Measurements from ENCODE around the gene LRRC4B. TPM values are rescaled to one million over a fixed set of nuclear protein-coding genes. Genes with fewer than 3 reads are reported as not detected.

Gene LRRC4B
- polyA plus RNA-seq, 1 donor (not counting 4 experiments of a cell fraction or from before 2014, with no cell fraction given), result not detected

- H3K9me1 ChIP-seq (ENCODE audit: control insufficient read depth, extremely low read depth, insufficient read depth, low read length), result no peaks in the 10 kb centered on the region
- no peak overlapping the region for H3K4me3 ChIP-seq (ENCODE audit: control insufficient read depth in 2 of 3, extremely low read depth in 1 of 3, insufficient read depth in 2 of 3, low read depth in 1 of 3, low read length in 3 of 3)
- no peaks in the 10 kb centered on the region for H4K20me1 ChIP-seq (ENCODE audit: control insufficient read depth, extremely low read depth, insufficient read depth, low read length)
- no peak overlapping the region for H3K9ac ChIP-seq (ENCODE audit: control insufficient read depth, extremely low read depth, insufficient read depth, low read length)
- no peaks in the 10 kb centered on the region for H3K4me1 ChIP-seq (ENCODE audit: control insufficient read depth, extremely low read depth, insufficient read depth, low read length)
- H3K9me3 ChIP-seq (ENCODE audit: control insufficient read depth, low read depth, low read length), result no peaks in the 10 kb centered on the region
- H2AFZ ChIP-seq (ENCODE audit: control insufficient read depth, low read length), result no peak overlapping the region
- TF ChIP-seq CTCF (optimal IDR thresholded peaks at IDR 0.05 in 1 of 3, IDR thresholded peaks at IDR 0.05 in 1 of 3, conservative IDR thresholded peaks at IDR 0.05 in 1 of 3; ENCODE audit: extremely low read depth in 1 of 3, insufficient read depth in 2 of 3, low read length in 3 of 3) (no peak), EZH2 (IDR thresholded peaks at IDR 0.05; ENCODE audit: low read length) (no peak)
- no peak for FAIRE-seq
- no peak overlapping the region for H3K4me2 ChIP-seq (ENCODE audit: control insufficient read depth, extremely low read depth, insufficient read depth, low read depth, low read length)
- H3K36me3 ChIP-seq (ENCODE audit: control insufficient read depth in 2 of 2, extremely low read depth in 1 of 2, insufficient read depth in 2 of 2, low read length in 2 of 2), result no peaks in the 10 kb centered on the region
- no peak for DNase-seq (ENCODE audit: low read depth, low spot score)
- no peaks in the 10 kb centered on the region for H3K79me2 ChIP-seq (ENCODE audit: control insufficient read depth, insufficient read depth, low read length)
- peaks cover 51% of the 10 kb centered on the region for H3K27me3 ChIP-seq (ENCODE audit: control insufficient read depth, extremely low read depth, insufficient read depth, low read length)
- dilution Hi-C loops (cut with MboI; ENCODE audit: extremely low pct_ligation_motif_present, low sequenced_read_pairs), result no loop called here
- H3K27ac ChIP-seq (ENCODE audit: control insufficient read depth, insufficient read depth, low read length), result no peak overlapping the region
Measured at GRCh38 chr19:50490411-50490811, 77.8 kb downstream of the LRRC4B start.

GRCh38 chr19:50489461-50490011 lies 78.7 kb downstream of the LRRC4B start:
- H3K36me3 ChIP-seq (ENCODE audit: control insufficient read depth in 2 of 2, extremely low read depth in 1 of 2, insufficient read depth in 2 of 2, low read length in 2 of 2), result peaks cover 0 to 1% of the 10 kb centered on the region in 2 experiments
- no peak overlapping the region for H3K4me2 ChIP-seq (ENCODE audit: control insufficient read depth, extremely low read depth, insufficient read depth, low read depth, low read length)
- no peak for DNase-seq (ENCODE audit: low read depth, low spot score)
- H3K9ac ChIP-seq (ENCODE audit: control insufficient read depth, extremely low read depth, insufficient read depth, low read length), result no peak overlapping the region
- H3K9me1 ChIP-seq (ENCODE audit: control insufficient read depth, extremely low read depth, insufficient read depth, low read length), result no peaks in the 10 kb centered on the region
- no peaks in the 10 kb centered on the region for H3K79me2 ChIP-seq (ENCODE audit: control insufficient read depth, insufficient read depth, low read length)
- no peak overlapping the region for H3K27ac ChIP-seq (ENCODE audit: control insufficient read depth, insufficient read depth, low read length)
- H4K20me1 ChIP-seq (ENCODE audit: control insufficient read depth, extremely low read depth, insufficient read depth, low read length), result no peaks in the 10 kb centered on the region
- H3K4me3 ChIP-seq (ENCODE audit: control insufficient read depth in 2 of 3, extremely low read depth in 1 of 3, insufficient read depth in 2 of 3, low read depth in 1 of 3, low read length in 3 of 3), result no peak overlapping the region
- no peak for FAIRE-seq
- no peak overlapping the region for H2AFZ ChIP-seq (ENCODE audit: control insufficient read depth, low read length)
- H3K27me3 ChIP-seq (ENCODE audit: control insufficient read depth, extremely low read depth, insufficient read depth, low read length), result peaks cover 51% of the 10 kb centered on the region
- H3K9me3 ChIP-seq (ENCODE audit: control insufficient read depth, low read depth, low read length), result no peaks in the 10 kb centered on the region
- H3K4me1 ChIP-seq (ENCODE audit: control insufficient read depth, extremely low read depth, insufficient read depth, low read length), result no peaks in the 10 kb centered on the region
- TF ChIP-seq EZH2 (IDR thresholded peaks at IDR 0.05; ENCODE audit: low read length), result no peak
- no peak for TF ChIP-seq CTCF (optimal IDR thresholded peaks at IDR 0.05 in 1 of 3, IDR thresholded peaks at IDR 0.05 in 1 of 3, conservative IDR thresholded peaks at IDR 0.05 in 1 of 3; ENCODE audit: extremely low read depth in 1 of 3, insufficient read depth in 2 of 3, low read length in 3 of 3)
- dilution Hi-C loops (cut with MboI; ENCODE audit: extremely low pct_ligation_motif_present, low sequenced_read_pairs), result no loop called here
